NCI-H1930 (cell line): ENCODE measurements around the gene EIF5A.
A peak's percentile ranks its signal among the peaks of the same experiment; 100 is the strongest.

ENCODE experiments used
- DNase-seq, 2 experiments: peaks; one replicate each; lab custom pipeline; 2025; lab: John Stamatoyannopoulos, UW

EIF5A gene

GRCh38 chr17:7306911-7307685 lies at the start of gene EIF5A:
EIF5A (plus strand) TSS chr17:7307628; CDS start chr17:7309636, 2,008 bp downstream.
- DNase-seq = peak; percentile 99 to 100

DNA sequence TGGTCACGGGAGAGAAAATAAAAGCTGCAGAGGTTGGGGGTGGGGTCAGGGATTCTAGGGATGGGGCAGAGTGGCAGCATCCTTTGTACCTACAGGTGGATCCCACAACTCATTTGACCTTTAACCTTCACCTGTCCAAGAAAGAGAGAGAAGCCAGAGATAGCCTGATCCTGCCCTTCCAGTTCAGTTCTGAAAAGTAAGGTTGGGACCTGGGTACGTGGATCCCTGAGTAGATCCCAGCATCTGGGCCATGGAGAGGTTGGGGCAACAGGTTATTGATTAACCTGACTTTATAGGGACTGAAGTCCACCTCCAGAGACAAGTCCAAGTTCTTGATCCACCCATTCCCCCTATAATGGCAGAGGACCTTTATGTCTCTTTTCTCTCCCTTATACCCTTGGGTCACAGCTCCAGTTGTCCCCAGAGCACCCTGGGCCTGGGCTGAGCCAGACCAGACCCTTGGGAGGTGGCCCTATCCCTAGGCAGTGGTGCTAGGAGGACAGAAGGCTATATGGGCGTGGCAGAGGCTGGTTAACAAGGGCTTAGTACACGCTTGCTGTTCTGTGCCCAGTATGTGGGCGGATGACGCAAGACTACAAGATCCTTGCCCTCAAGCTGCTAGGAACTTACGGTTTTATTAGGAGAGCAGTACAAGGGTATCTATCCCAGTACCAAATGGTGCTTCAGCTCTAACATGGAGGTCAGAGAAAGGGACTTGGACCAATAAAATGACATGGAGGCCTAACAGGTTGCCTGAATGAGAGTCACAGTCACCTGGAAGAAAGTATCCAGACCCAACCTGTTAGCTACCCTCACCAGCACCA lies 48.5 kb upstream of the EIF5A start:
- DNase-seq = no peak

- DNase-seq = no peak
Observed at GRCh38 chr17:7259555-7259889, 47.9 kb upstream of the EIF5A start.

GRCh38 chr17:7260151-7260550 lies 47.3 kb upstream of the EIF5A start:
- no peak for DNase-seq

DNA sequence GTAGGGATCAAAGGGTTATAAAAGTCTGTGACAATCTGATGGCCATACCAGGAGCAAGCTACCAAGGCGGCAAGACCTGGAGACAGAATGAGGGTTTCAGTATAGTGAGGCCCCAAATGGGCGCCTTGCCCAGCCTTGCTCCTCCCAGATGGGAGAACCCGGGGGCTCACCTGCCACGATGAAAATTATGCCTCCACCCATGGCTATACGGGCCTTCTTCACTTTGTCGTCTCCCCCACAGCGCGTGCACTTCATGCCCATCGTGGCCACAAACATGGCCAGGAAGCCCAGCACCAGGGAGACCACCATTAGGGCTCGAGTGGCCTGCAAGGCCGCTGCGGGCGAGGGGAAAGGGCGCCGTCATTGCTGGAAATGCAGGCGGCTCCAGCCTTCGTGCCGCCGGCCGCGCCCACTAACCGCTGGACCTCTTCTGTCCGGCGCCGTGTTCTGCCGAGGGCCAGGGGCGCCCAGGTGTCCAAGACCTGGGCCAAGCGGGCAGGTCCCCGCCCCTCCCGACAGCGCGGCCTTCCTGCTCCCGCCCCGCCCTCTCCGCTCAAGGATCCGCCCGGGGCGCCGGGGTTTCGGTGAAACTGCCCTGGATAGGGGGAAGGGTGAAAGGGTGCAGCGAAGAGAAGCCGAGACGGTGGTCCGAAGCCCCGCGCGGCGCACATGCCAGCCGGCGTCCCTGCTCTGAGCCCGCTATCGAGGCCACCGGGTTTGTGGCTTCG lies 46.6 kb upstream of the EIF5A start:
- DNase-seq = no peak

DNA sequence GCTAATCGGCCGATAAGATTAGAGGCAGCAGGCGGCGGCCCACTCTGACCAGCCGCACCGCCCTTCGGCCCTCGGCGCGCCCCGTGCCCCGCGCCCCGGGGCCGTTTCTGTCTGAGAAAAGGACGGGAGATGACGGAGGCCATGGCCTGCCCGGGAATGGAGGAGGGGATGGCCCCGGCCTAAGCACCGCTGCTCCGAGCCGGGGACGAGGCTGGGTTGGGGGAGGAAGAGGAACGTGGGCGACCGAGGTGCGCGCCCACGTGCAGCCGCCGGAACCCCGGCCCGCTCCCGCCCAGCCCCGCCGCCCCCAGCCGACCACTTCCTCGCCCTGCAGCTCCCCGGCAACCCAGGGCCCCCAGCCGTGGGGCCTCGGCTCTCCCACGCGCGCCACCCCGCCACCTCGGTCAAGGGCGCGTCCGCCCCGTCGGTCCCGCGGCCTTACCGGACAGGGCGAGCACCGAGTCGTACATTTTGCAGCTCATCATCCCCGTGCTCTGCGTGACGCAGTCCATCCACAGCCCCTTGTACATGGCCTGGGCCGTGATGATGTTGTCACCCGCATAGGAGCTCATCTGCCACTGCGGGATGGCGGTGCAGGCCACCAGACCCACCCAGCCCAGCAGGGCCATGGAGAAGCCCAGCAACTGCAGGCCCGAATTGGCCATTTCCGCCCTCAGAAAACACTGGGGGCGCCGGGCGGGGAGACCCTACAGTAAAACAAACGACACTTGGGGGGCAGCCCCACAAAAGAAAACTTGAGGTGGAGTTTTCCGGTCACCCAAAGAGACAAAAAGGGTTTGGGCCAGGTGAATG lies 45.8 kb upstream of the EIF5A start:
- DNase-seq = no peak

GRCh38 chr17:7262192-7262934 lies 45.1 kb upstream of the EIF5A start, which contains the start of gene CLDN7:
CLDN7 (minus strand) TSS chr17:7262478; CDS start chr17:7262043, 435 bp downstream.
- DNase-seq = peak; percentile 57 to 64

- DNase-seq = no peak
Observed at GRCh38 chr17:7262935-7263800, 44.3 kb upstream of the EIF5A start.

DNA sequence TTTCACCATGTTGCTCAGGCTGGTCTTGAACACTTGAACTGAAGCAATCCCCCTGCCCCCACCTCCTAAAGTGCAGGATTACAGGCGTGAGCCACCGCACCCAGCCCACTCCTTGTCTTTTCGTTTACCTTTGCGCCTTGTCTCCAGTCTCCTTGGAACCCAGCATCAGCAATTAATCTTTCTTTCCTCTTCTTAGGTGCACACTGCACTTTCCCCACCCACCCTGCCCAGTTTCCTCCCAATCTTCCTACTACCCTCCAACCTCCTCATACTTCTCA lies 43.7 kb upstream of the EIF5A start:
- no peak for DNase-seq

- DNase-seq = no peak
Observed at GRCh38 chr17:7266784-7267183, 40.6 kb upstream of the EIF5A start.

- DNase-seq = no peak
Observed at GRCh38 chr17:7279448-7279847, 28.0 kb upstream of the EIF5A start.

- DNase-seq = peak; percentile 65 to 83
Observed at GRCh38 chr17:7280519-7281073, 26.8 kb upstream of the EIF5A start.

DNA sequence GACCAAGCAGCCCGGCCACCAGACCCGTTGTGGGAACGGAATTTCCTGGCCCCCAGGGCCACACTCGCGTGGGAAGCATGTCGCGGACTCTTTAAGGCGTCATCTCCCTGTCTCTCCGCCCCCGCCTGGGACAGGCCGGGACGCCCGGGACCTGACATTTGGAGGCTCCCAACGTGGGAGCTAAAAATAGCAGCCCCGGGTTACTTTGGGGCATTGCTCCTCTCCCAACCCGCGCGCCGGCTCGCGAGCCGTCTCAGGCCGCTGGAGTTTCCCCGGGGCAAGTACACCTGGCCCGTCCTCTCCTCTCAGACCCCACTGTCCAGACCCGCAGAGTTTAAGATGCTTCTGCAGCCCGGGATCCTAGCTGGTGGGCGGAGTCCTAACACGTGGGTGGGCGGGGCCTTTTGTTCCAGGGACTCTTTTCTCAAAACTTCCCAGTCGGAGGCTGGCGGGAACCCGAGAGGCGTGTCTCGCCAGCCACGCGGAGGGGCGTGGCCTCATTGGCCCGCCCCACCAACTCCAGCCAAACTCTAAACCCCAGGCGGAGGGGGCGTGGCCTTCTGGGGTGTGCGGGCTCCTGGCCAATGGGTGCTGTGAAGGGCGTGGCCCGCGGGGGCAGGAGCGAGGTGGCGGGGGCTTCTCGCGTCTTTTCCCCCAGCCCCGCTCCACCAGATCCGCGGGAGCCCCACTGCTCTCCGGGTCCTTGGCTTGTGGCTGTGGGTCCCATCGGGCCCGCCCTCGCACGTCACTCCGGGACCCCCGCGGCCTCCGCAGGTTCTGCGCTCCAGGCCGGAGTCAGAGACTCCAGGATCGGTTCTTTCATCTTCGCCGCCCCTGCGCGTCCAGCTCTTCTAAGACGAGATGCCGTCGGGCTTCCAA lies 26.1 kb upstream of the EIF5A start, which contains the start of gene SLC2A4:
SLC2A4 (plus strand) TSS at position 645 of the 879 bp plus-strand sequence; CDS start at position 862, 217 bp downstream.
- DNase-seq = peak; percentile 81 to 88

DNA sequence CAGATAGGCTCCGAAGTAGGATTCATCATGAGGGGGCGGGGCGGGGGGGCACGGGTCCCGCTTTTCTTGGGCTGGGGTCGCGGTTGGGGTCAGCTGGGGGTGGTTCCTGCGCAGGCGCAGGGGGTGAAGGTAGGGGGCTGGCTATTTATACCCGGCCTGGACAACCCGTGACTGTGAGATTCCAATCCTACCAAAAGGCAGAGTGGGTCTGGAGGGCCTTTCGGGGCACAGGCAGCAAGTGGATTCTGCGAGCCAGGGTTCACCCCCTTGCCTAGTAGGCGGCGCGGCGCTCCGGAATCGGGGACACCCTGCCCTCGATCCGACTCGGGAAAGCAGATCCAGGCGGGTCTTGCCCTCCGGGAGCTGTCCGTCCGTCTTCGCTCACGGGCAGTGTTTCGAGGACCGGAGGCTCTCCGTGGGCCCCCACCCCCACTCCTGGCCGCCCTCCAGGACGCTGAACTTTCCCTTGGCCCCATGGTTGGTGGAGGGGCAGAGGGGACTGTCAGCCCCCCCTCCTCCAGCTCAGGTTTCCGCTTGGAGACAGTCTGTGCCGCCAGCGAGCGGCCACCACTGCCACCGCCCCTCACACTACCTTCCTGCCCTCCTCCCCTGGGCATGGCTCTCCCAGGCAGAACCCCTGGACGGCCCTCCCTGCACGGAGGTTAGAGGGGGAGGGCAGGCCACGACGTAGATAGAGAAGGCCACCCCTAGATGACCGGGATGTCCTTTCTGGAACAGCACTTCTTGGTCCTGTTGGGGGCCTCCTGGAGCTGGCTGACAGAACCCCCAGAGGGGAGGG lies 25.3 kb upstream of the EIF5A start:
- DNase-seq = no peak

GRCh38 chr17:7282752-7283321 lies 24.6 kb upstream of the EIF5A start:
- DNase-seq = no peak

DNA sequence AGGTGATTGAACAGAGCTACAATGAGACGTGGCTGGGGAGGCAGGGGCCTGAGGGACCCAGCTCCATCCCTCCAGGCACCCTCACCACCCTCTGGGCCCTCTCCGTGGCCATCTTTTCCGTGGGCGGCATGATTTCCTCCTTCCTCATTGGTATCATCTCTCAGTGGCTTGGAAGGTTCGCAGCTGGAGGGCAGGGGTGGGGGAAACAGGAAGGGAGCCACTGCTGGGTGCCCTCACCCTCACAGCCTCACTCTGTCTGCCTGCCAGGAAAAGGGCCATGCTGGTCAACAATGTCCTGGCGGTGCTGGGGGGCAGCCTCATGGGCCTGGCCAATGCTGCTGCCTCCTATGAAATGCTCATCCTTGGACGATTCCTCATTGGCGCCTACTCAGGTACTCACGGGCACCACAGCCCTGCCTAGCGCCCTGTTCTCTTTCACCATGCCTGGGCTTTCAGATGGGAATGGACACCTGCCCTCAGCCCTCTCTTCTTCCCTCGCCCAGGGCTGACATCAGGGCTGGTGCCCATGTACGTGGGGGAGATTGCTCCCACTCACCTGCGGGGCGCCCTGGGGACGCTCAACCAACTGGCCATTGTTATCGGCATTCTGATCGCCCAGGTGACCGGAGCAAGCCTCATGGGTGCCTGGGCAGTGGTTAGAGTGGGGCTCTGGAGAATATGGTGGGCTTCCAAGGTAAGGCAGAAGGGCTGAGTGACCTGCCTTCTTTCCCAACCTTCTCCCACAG lies 23.8 kb upstream of the EIF5A start:
- DNase-seq = no peak

- no peak for DNase-seq
Observed at GRCh38 chr17:7284911-7285310, 22.5 kb upstream of the EIF5A start.
